ENCODE measurements around the gene ZNF783.
"Not testable (repeated sequence)": the region's sequence is repeated elsewhere in the genome, so short reads cannot be mapped to it uniquely, and the experiment has no call there.

ZNF783 gene

GRCh38 chr7:149261829-149262617 lies at the start of gene ZNF783:
ZNF783 (plus strand) TSS chr7:149262196; CDS start chr7:149262334, 138 bp downstream.
- DNase-seq: peak; percentile 83

GRCh38 chr7:149214020-149214720 lies 47.8 kb upstream of the ZNF783 start:
- DNase-seq: no peak

- no peak for DNase-seq
Observed at GRCh38 chr7:149216402-149216801, 45.6 kb upstream of the ZNF783 start.

- no peak for DNase-seq
Observed at GRCh38 chr7:149217570-149217969, 44.4 kb upstream of the ZNF783 start.

- DNase-seq: no peak
Observed at GRCh38 chr7:149218469-149219420, 43.3 kb upstream of the ZNF783 start.

- DNase-seq: no peak
Observed at GRCh38 chr7:149220534-149220933, 41.5 kb upstream of the ZNF783 start.

- DNase-seq: no peak
Observed at GRCh38 chr7:149223176-149223575, 38.8 kb upstream of the ZNF783 start.

GRCh38 chr7:149223761-149224160 lies 38.2 kb upstream of the ZNF783 start:
- no peak for DNase-seq

GRCh38 chr7:149224352-149224751 lies 37.6 kb upstream of the ZNF783 start:
- DNase-seq: no peak

GRCh38 chr7:149225106-149225505 lies 36.9 kb upstream of the ZNF783 start:
- DNase-seq: no peak

GRCh38 chr7:149225656-149226055 lies 36.3 kb upstream of the ZNF783 start:
- no peak for DNase-seq

GRCh38 chr7:149226366-149226765 lies 35.6 kb upstream of the ZNF783 start:
- not testable (repeated sequence) for DNase-seq

- no peak for DNase-seq
Observed at GRCh38 chr7:149226840-149227494, 35.0 kb upstream of the ZNF783 start.

GRCh38 chr7:149228831-149229471 lies 33.0 kb upstream of the ZNF783 start:
- DNase-seq: no peak

GRCh38 chr7:149229526-149229925 lies 32.5 kb upstream of the ZNF783 start:
- no peak for DNase-seq

GRCh38 chr7:149232362-149232761 lies 29.6 kb upstream of the ZNF783 start:
- DNase-seq: no peak

- not testable (repeated sequence) for DNase-seq
Observed at GRCh38 chr7:149233655-149234204, 28.3 kb upstream of the ZNF783 start.

GRCh38 chr7:149237502-149237901 lies 24.5 kb upstream of the ZNF783 start:
- DNase-seq: no peak

- DNase-seq: no peak
Observed at GRCh38 chr7:149238051-149238450, 23.9 kb upstream of the ZNF783 start.

GRCh38 chr7:149239345-149240143 lies 22.5 kb upstream of the ZNF783 start, which contains the start of gene ZNF212:
ZNF212 (plus strand) TSS chr7:149239651; CDS start chr7:149239779, 128 bp downstream.
- DNase-seq: peak; percentile 90

GRCh38 chr7:149240637-149241036 lies 21.4 kb upstream of the ZNF783 start:
- DNase-seq: no peak

Measured in stimulated activated CD4-positive, alpha-beta T cell treated with anti-CD3 and anti-CD28 coated beads, Interleukin-4, amount 100 ng/mL, for 1 hour (primary cell).